Activated CD8-positive, alpha-beta memory T cell treated with anti-CD3 and anti-CD28 coated beads for 24 hours (primary cell): ENCODE measurements around the gene DNASE1L2.
"Not testable (repeated sequence)": the region's sequence is repeated elsewhere in the genome, so short reads cannot be mapped to it uniquely, and the experiment has no call there.

Source experiments
- DNase-seq: peaks from one replicate; pipeline ENCODE4 v3.0.0-alpha.2; 2020

The DNASE1L2 gene

DNA sequence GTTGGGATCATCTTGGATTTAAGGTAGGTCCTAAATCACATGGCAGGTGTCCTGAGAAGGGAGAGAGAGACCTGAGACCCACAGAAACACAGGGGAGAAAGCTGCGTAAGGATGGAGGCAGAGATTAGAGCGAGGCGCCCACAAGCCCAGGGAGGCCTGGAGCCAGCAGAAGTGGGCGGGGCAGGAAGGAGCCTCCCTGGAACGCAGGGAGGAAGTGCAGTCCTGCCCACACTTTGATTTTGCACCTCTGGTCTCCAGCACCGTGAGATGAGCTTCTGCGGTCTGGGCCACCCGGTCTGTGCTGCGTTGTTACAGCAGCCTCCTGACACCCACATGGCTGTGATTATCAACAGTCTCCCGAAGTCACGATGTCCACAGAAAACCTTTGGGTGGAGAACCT, 6.4 kb downstream of the DNASE1L2 start:
- no peak for DNase-seq

GRCh38 chr16:2243031-2243528, 6.8 kb downstream of the DNASE1L2 start:
- DNase-seq: no peak

GRCh38 chr16:2243781-2244180, 7.5 kb downstream of the DNASE1L2 start:
- DNase-seq: no peak

DNA sequence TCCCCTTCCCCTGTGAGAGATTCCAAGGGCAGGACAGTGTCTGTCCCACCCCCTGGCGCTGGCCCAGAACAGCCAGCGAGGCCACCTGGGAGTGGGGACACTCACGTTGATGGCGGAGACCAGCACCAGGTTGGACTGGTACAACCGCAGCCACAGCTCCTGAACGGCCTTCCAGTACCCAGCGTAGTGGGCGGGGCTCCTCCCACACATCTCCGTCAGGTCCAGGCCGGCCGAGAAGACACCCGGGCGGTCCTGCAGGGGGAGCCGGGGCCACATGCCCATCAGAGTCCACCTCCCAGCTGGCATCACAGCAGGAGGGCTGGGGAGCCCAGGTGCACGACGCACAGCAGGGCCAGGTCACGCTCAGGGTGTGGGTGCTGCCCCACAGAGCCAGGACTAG, 8.1 kb downstream of the DNASE1L2 start:
- no peak for DNase-seq

DNA sequence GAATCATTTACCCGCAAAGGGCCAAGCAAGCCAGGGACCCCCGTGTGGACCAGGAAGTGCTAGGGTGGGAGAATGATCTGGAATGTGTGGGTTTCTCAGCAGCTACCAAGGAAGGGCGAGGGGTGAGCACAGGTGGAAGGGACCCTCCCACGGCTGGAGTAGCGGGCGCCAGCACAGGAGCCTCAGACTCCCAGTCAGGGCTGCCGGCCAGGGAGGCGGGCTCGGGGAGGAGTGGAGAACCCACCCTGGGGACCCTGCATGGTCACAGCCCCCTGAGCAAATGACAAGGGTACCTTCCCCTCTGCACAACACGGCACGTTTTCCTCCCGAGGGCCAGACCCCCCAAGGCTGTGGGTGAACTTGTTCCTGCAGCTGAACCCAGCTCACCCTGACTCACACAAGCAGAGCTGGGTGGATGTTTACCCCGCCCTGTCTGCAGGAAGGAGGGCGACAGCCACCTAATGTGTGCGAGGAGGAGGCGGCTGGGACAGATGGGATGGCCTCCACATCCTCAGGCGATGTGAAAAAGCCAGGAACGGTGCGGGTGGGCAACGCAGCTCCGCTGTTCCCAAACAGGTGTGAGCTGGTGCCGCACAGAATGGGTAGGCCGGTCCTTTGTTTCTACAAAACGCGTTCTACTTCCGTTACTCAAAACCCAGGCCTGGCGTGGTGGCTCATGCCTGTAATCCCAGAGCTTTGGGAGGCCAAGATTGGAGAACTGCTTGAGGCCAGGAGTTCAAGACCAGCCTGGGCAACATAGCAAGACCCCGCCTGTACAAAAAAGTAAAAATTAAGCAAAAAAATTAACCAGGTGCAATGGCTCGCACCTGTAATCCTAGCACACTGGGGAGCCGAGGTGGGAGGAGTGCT, 8.9 kb downstream of the DNASE1L2 start:
- no peak for DNase-seq

DNA sequence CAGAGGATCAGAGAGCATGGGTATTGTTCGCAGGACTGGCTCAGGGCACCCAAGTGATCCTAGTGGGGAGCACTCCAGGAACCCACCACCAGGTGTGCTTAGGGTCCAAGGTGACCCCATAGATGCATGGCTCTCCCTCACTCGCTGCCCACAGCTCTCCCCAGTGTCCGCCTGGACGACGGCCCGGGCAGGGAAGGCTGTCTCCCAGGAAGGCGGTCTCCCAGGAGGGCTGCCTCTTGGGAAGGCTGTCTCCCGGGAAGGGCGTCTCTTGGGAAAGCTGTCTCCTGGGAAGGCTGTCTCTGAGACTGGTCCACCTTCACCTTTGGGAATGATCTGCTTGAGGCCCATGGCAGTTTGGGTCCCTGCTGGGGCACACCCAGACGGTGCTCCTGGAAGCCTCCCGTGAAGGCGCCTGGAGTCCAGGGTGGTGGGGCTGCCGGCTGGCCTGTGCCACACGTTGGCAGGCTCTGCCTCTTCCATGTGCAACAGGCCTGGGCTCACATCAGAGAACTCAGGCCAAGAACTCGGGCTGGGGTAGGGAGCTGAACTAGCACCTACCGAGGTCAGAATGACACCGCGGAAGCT, 10.1 kb downstream of the DNASE1L2 start:
- DNase-seq: no peak

GRCh38 chr16:2250652-2251295, 14.5 kb downstream of the DNASE1L2 start:
- DNase-seq: peak; percentile 76

- peak; percentile 92 for DNase-seq
Measured at GRCh38 chr16:2251296-2252111, 15.3 kb downstream of the DNASE1L2 start, which contains the start of gene ECI1. TSS of gene ECI1 (minus strand) at chr16:2251587. CDS start at chr16:2251566, 21 bp downstream.

DNA sequence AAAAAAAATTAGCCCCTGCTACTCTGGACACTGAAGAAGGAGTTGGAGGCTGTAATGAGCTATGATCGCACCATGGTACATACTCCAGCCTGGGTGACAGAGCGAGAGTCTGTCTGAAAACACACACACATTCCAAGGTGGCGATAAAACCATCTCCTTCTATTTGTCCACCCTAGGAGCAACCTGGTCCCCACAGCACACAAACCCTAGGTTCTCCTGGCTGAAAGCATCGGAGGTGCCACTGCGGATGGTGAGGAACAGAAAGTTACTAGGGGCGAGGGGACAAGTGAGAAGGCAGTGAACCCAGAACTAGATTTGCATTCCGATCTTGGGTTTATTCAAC, 16.5 kb downstream of the DNASE1L2 start:
- DNase-seq: no peak

DNA sequence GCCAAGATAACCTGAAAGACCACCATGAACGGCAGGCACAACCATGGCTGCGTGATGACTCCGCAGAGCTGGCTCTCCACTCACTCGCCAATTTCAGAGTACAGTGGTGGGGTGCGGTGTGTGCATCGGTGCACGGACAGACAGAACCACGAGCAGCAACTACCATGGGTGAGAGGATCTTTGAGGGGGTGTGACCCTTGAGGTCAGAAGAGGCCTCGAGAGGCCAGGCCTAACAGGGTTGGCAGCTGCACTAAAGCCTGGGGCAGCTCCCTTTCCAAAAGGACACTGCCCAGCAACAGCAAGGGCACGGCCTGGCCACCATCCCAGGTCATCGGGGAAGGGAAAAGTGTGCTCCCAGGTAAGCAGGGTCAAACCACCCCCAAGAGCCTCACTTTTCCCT, 17.0 kb downstream of the DNASE1L2 start:
- DNase-seq: no peak

- no peak for DNase-seq
Measured at GRCh38 chr16:2256531-2257140, 20.4 kb downstream of the DNASE1L2 start.

DNA sequence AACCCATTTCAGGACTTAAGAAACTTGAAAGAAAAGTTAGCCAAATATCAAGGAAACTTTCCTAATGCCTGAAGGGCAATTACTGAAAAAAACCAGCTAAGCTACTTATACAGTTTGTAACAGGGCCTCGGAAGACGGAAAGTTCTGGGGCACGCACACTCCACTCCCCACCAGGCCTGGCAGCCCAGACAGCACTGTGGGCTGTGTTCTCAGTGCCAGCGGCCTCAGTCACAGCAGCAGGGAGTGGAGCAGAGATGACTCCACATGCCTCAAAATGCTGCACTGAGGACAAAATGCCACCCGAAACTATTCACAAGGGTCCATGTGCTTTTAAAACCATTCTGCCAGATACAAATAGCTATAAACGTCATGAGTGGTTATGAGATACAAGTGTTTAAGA, 21.5 kb downstream of the DNASE1L2 start:
- no peak for DNase-seq

DNA sequence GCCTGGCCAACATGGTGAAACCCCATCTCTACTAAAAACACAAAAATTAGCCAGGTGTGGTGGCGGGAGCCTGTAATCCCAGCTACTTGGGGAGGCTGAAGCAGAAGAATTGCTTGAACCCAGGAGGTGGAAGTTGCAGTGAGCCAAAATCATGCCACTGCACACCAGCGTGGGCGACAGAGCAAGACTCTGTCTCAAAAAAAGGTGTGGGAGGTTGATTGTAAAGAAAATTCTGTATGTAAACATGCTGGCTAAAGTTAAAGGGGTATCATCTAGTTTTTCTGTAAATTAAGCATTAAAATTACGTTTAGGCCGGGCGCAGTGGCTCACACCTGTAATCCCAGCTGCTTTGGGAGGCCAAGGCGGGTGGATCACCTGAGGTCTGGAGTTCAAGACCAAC, 22.3 kb downstream of the DNASE1L2 start:
- not testable (repeated sequence) for DNase-seq

DNA sequence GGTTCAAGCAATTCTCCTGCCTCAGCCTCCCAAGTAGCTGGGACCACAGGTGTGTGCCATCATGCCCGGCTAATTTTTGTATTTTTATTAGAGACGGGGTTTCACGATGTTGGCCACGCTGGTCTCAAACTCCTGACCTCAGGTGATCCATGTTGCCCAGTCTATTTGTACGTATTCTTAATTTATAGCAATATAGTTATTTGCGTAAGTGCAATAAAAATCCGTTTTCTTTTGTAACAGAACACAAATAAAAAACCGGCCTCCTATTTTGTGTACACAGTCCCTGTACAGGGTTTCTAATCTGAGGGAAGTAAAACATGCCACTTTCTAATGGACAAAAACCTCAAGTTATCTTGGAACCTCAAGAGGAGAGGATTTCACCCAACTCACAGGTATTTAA, 24.0 kb downstream of the DNASE1L2 start:
- DNase-seq: no peak

DNA sequence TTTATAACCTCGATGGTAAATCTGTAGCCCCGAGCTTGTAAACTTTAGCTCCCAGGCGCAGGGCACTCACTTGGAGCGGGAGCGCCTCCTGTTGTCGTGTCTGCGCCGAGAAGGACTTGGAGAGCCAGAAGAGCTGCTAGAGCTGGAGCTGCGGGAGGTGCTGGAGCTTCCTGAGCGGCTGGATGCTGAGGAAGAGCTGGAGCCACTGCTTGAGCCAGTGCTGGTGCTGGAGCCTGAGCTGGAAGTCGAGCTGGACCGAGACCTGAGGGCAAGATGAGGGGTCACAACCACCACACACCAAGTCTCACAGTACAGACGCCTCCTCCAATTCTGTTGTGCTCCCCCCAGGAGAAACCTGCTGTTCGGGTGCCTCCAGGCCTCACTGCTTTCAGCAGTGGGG, 26.8 kb downstream of the DNASE1L2 start:
- DNase-seq: not testable (repeated sequence)

GRCh38 chr16:2266887-2267286, 30.6 kb downstream of the DNASE1L2 start:
- peak; percentile 67 for DNase-seq

DNA sequence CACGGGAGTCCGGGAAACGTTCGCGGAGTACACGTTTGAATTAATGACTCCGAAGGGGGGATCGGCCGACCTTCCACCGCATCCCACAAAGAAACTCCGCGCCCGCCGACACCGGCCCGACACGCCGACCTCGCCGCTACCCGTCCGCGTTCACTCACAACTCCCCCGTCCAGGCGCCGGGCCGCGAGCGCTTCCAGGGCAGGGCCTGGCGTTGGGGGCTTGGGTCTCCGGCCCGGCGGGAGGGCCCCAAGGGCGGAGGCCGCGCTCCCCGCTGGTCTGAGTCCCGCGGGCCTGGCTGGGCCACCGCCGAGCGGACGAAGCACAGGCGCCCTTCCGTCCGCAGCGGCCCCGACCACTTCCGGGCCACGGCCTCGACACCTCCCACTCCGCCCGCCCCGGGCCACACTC, 31.3 kb downstream of the DNASE1L2 start:
- not testable (repeated sequence) for DNase-seq

DNA sequence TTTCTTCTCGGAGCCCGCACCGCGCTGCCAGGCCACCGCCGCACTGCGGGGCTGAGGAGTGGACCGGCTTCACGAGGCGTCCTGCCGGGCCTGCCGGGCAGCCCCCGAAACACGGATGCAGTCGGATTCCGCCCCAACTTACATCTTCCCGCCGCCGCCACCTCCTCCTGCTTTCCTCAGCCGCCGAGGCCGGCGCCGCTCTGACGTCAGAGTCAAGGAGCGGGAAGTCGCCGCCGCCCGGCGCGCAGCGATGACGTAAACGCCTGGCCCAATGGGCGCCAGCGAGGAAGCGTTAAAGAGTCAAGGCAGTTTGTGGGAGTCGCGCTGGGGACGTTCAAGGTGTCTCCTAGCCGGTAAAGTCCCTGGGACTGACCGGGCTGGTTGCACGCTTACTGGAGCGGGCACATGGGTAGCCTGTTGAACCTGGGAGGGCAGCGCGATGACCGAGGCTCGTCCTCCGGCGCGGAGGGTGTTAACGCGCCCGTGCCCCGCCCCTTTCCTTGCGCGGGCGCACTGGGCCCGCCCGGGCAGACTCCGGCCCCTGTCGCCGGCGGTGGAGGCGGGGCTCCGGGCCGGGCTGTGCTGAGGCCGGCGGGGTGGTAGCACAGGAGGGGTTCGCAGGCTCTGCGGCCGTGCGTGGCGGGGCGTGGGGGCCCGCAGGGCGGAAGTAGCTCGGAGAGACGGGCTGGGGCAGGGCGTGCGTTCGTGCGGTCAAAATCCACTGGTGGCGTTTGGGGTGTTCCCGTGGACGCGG, 31.8 kb downstream of the DNASE1L2 start, which contains the start of gene RNPS1:
RNPS1 (minus strand) TSS at position 214 of the 754 bp plus-strand sequence. CDS start 3,483 bp downstream, outside the sequence.
- peak; percentile 99 for DNase-seq

- DNase-seq: no peak
Measured at GRCh38 chr16:2270070-2270462, 33.8 kb downstream of the DNASE1L2 start.

DNA sequence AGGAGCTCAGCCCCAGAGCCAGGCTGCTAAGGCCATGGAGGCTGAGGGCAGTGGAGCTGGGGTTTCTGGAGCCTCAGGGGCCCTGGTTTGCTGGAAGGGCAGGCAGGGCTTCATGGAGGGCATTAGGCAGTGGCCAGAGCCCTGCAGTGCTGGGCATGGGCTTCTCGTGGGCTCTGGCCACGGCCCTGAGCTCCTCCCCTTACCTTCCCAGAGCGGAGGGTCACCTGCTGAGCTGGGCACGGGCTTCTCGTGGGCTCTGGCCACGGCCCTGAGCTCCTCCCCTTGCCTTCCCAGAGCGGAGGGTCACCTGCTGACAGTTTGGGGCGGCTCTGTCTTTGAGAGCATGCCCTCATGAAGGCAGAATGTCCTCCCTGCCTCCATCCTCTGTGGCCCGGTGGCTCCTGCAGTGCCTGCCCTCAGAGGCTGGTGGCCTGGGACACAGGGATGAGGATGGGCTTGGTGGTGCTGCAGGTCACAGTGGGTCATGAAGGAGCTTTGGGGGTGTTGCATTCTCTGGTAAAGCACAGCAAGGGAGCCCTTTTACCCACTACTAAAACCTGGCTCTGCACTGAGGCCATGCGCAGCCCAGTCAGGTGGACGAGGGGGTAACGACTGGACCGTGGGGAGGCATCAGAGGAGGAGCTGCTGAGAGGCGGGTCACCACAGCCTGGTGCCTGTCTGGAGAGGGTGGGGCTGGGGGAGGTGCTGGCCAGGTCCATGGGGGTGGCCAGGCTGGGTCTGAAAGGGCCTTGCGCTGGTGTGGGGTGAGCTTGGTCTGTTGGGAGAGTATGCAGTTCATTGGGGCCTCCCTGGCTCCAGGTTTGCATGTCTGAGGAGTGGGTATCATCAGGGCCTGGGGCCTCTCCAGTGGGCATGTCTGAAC, 34.6 kb downstream of the DNASE1L2 start:
- no peak for DNase-seq
